BJ (cell line): ENCODE measurements around the gene AUP1. TPM values are rescaled to one million over a fixed set of nuclear protein-coding genes. Genes with fewer than 3 reads are reported as not detected.

Source experiments
- CTCF ChIA-PET: fragments of 350-600 bp; formaldehyde crosslinking; extraction: SDS; loops from one replicate; lab custom pipeline; 2021; ENCODE audit warnings: antibody characterized with exemption, inconsistent platforms; lab: Yijun Ruan, JAX
- POLR2A ChIA-PET: fragments of 300-600 bp; sonication (Branson Sonifier 250); formaldehyde crosslinking; extraction: SDS; loops from one replicate; lab custom pipeline; 2021; ENCODE audit warnings: antibody characterized with exemption; lab: Charles Lee
- DNase-seq: peaks from one replicate; pipeline ENCODE4 v3.0.0-alpha.2; 2011; ENCODE audit warnings: low read depth
- H3K27me3 ChIP-seq: 2 replicates; pipeline ENCODE4 v1.6.0; 2011; ENCODE audit warnings: low read length; ENCODE audit not compliant: control insufficient read depth, insufficient read depth
- H3K36me3 ChIP-seq: 2 replicates; pipeline ENCODE4 v1.5.1; 2011; ENCODE audit warnings: low read length; ENCODE audit not compliant: control insufficient read depth, insufficient read depth
- H3K4me3 ChIP-seq: 2 replicates; pipeline ENCODE4 v1.5.1; 2011; ENCODE audit warnings: low read depth, mild to moderate bottlenecking, control low read depth, low read length
- polyA plus RNA-seq: library from polyadenylated mRNA; depleted of rRNA; stranded (reverse); fragments of >200 nt; gene quantifications from 2 replicates; pipeline ENCODE4 v1.2.3, GENCODE V29; 2011
- TF ChIP-seq, protein P1 (sequence below): IDR thresholded peaks from 2 replicates; pipeline ENCODE4 v1.5.1; 2011; ENCODE audit warnings: low read depth, mild to moderate bottlenecking, control low read depth, inconsistent platforms, low read length, moderate library complexity; ENCODE audit not compliant: insufficient read depth

AUP1 gene
- polyA plus RNA-seq, 1 experiment: 104 TPM

DNA sequence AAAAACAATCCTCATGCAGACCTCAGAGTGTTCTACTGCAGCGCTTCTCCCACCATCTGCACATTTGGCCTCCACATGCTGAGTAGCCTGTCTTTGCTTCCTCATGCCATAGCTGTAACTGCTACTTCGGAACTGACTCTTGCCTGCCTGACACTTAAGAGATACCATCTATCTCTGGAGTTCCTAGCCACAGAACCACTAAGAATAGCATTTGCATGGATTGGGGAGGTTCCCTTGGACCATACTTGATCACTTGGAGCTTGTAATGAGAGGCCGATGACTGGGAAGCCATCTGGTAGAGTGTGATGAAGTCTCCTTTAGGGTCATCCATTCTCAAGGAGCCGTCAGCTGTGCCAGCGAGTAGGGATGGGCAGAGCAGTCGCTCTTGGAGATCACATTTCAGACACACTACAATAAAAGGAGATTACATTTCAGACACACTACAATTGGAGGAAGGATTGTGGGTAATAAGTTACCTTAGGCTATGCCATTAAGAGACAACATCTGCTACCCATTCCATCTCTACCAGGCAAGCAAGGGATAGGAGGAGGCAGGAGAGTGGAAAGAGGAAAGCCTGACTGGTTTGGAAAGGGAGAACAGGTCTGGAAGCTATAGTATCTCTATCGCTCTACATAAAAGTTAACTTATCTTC is 46.8 kb upstream of the AUP1 start:
- TF ChIP-seq, protein P1, sequence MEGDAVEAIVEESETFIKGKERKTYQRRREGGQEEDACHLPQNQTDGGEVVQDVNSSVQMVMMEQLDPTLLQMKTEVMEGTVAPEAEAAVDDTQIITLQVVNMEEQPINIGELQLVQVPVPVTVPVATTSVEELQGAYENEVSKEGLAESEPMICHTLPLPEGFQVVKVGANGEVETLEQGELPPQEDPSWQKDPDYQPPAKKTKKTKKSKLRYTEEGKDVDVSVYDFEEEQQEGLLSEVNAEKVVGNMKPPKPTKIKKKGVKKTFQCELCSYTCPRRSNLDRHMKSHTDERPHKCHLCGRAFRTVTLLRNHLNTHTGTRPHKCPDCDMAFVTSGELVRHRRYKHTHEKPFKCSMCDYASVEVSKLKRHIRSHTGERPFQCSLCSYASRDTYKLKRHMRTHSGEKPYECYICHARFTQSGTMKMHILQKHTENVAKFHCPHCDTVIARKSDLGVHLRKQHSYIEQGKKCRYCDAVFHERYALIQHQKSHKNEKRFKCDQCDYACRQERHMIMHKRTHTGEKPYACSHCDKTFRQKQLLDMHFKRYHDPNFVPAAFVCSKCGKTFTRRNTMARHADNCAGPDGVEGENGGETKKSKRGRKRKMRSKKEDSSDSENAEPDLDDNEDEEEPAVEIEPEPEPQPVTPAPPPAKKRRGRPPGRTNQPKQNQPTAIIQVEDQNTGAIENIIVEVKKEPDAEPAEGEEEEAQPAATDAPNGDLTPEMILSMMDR: no peak
- peak; percentile 91 for DNase-seq
- ChIA-PET POLR2A (interaction anchor here (1.0 kb wide), 2 partner anchors 9 to 47 kb away, joined by 4 to 9 read pairs; partner anchors contain the start of genes AUP1 and HTRA2), CTCF (interaction anchor here (0.8 to 5.9 kb wide), 15 partner anchors 8 to 184 kb away, joined by 3 to 49 read pairs (median 3); partner anchors contain the start of genes CCDC142, PCGF1 and TTC31)
- H3K27me3 ChIP-seq: no peaks in the 10 kb centered on the region
- no peak overlapping the region for H3K4me3 ChIP-seq
- H3K36me3 ChIP-seq: no peaks in the 10 kb centered on the region

DNA sequence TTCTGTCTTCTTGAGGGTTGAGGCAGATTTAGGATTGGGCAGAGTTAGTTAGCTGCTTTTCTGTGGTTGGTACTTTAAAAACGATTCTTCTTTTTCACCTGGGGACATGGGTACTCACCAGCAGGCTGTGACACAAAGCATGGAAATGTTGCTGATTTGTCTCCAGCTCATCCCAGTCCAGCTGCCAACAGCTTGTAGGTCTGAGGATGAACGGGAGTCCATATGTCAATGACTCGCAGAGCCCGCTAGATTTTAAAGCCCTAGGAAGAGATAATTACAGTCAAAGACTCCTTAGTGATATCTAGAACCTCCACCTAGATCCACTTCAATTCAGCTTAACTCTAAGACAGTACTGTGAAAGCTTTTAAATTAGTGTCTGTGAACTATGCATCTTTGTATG is 45.8 kb upstream of the AUP1 start:
- H3K36me3 ChIP-seq: no peaks in the 10 kb centered on the region
- ChIA-PET CTCF (interaction anchor here (0.8 to 5.9 kb wide), 6 partner anchors 8 to 92 kb away, joined by 3 to 49 read pairs (median 4); partner anchors contain the start of genes CCDC142, PCGF1 and TTC31), POLR2A (interaction anchor here (1.0 kb wide), 1 partner anchor 8 kb away, joined by 9 read pairs; no protein-coding TSS in a partner anchor)
- no peaks in the 10 kb centered on the region for H3K27me3 ChIP-seq
- TF ChIP-seq, protein P1: no peak
- H3K4me3 ChIP-seq: no peak overlapping the region
- no peak for DNase-seq

DNA sequence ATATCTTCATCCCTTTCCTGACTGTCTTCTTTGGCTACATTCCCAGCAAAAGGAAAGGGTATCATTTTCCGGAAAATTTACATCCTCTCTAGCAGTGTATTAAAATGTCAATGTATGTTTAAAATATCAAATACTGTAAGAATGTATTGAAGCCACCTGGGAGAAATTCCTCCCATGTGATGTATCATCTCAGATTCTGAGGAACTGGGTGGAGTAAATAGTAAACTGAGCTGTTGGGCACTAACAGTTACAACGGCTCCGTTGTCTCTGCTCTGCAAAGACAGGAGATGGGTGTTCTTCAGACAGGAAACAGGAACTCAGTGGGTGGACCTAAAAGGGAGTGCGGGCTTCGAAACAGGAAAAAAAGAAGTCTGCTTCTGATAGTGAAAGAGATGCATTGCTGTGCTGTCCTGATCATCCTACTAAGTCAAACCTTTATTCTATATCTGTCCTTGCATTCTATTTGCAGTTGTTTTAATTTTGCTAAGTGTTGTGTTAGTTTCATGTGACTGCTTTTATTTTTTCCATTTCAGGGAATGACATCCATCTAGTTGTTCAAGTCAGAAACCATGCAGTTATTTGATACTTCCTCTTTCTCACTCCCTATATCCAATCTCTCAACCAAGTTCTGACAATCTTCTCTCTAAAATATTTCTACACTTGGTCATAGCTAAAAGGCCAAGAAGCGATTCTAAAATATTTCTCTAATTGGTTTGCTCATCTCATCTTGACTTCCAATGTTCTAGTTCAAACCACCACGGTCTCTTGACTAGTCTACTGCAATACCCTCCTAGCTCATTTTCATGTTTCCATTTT is 44.4 kb upstream of the AUP1 start:
- DNase-seq: no peak
- TF ChIP-seq, protein P1: no peak
- Histone ChIP-seq H3K27me3 (no peaks in the 10 kb centered on the region), H3K36me3 (no peaks in the 10 kb centered on the region), H3K4me3 (no peak overlapping the region)
- CTCF ChIA-PET: interaction anchor here (1.0 kb wide), 1 partner anchor 18 kb away, joined by 4 read pairs; no protein-coding TSS in a partner anchor
- POLR2A ChIA-PET: interaction anchor here (0.7 to 0.9 kb wide), 4 partner anchors 10 to 927 kb away, joined by 3 to 5 read pairs (median 3); no protein-coding TSS in a partner anchor

DNA sequence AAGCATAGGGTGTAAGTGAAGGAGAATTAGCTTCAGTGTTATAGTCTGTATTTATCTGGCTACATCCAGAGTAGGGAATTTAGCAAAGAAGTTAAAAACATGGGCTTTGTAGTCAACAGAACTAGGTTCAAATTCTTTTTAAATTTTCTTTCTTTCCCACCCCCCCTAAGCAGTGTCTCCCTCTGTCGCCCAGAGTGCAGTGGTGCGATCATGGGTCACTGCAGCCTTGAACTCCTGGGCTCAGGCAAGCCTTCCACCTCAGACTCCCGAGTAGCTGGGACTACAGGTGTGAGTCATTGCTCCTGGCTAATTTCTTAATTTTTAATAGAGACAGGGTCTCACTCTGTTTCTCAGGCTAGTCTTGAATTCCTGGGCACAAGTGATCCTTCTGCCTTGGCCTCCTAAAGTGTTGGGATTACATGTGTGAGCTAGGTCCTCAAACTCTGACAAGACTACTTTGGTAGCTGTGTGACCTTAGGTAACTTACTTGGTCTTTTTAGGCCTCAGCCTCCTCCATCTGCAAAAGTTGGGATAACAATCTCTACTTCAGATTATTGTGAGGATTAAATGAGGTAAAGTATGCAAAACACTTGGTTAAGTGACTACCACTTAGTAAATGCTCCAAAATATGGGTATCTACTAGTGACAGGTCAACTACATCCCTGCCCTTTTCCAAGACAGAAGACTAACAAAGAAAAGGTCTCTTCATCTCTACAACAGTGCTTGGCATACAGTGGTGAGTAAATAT is 42.8 kb upstream of the AUP1 start:
- no peak overlapping the region for H3K4me3 ChIP-seq
- DNase-seq: no peak
- TF ChIP-seq, protein P1: no peak
- POLR2A ChIA-PET: no interaction called here
- CTCF ChIA-PET: no interaction called here
- H3K36me3 ChIP-seq: no peaks in the 10 kb centered on the region
- H3K27me3 ChIP-seq: no peaks in the 10 kb centered on the region
